Neural cell (in vitro differentiated cells): Measurements from ENCODE around the gene HEATR1.
"Not testable (repeated sequence)": the region's sequence is repeated elsewhere in the genome, so short reads cannot be mapped to it uniquely, and the experiment has no call there.

ENCODE experiments used
- CTCF ChIP-seq: fragments of 450-650 bp; IDR thresholded peaks from 2 replicates; pipeline ENCODE4 v1.5.1; 2014; ENCODE audit warnings: antibody characterized with exemption, mild to moderate bottlenecking, moderate library complexity; ENCODE audit not compliant: poor library complexity, severe bottlenecking
- EP300 ChIP-seq: fragments of 450-650 bp; conservative IDR thresholded peaks from 2 replicates; pipeline ENCODE4 v1.6.1; 2014; ENCODE audit warnings: antibody characterized with exemption, mild to moderate bottlenecking, moderate library complexity; ENCODE audit not compliant: poor library complexity, severe bottlenecking
- EZH2 ChIP-seq: fragments of 200-600, 300-800 bp; shearing (Covaris generic), sonication (generic); IDR thresholded peaks from 2 replicates; pipeline ENCODE4 v1.6.1; 2014; ENCODE audit warnings: antibody characterized with exemption, low read length, borderline replicate concordance, mild to moderate bottlenecking; ENCODE audit not compliant: insufficient read depth, poor library complexity, severe bottlenecking
- POLR2AphosphoS5 ChIP-seq: IDR thresholded peaks from 2 replicates; pipeline ENCODE4 v1.6.1; 2012
- TAF1 ChIP-seq: IDR thresholded peaks from 2 replicates; pipeline ENCODE4 v1.6.1; 2012; ENCODE audit warnings: low read depth
- TF ChIP-seq, protein P1 (sequence below): IDR thresholded peaks from 2 replicates; pipeline ENCODE4 v1.6.1; 2012; ENCODE audit warnings: borderline replicate concordance

DNA sequence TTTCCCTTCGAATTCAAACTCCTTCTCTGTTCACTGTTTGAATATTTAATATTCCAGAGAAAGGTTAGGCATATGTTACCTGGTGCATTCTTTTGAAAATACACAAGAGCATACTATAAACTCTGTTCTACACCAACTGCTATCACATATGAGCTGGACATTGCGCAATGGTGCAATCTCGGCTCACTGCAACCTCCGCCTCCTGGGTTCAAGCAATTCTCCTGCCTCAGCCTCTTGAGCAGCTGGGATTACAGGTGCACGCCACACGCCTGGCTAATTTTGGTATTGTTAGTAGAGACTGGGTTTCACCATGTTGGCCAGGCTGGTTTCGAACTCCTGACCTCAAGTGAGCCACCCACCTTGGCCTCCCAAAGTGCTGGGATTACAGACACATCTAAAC is 27.3 kb downstream of the HEATR1 start:
- TF ChIP-seq EZH2, CTCF, POLR2AphosphoS5, TAF1, EP300: not testable (repeated sequence)
- TF ChIP-seq, protein P1, sequence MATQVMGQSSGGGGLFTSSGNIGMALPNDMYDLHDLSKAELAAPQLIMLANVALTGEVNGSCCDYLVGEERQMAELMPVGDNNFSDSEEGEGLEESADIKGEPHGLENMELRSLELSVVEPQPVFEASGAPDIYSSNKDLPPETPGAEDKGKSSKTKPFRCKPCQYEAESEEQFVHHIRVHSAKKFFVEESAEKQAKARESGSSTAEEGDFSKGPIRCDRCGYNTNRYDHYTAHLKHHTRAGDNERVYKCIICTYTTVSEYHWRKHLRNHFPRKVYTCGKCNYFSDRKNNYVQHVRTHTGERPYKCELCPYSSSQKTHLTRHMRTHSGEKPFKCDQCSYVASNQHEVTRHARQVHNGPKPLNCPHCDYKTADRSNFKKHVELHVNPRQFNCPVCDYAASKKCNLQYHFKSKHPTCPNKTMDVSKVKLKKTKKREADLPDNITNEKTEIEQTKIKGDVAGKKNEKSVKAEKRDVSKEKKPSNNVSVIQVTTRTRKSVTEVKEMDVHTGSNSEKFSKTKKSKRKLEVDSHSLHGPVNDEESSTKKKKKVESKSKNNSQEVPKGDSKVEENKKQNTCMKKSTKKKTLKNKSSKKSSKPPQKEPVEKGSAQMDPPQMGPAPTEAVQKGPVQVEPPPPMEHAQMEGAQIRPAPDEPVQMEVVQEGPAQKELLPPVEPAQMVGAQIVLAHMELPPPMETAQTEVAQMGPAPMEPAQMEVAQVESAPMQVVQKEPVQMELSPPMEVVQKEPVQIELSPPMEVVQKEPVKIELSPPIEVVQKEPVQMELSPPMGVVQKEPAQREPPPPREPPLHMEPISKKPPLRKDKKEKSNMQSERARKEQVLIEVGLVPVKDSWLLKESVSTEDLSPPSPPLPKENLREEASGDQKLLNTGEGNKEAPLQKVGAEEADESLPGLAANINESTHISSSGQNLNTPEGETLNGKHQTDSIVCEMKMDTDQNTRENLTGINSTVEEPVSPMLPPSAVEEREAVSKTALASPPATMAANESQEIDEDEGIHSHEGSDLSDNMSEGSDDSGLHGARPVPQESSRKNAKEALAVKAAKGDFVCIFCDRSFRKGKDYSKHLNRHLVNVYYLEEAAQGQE: not testable (repeated sequence)
